Activated gamma-delta T cell treated with anti-CD3 and anti-CD28 coated beads, Interleukin-2, amount 50 U/mL, for 16 hours (primary cell): ENCODE measurements around the gene CCS.
"Not testable (repeated sequence)": the region's sequence is repeated elsewhere in the genome, so short reads cannot be mapped to it uniquely, and the experiment has no call there.

Source experiments
- DNase-seq: peaks from one replicate; pipeline ENCODE4 v3.0.0-alpha.2; 2020; ENCODE audit warnings: low read depth

Gene CCS

DNA sequence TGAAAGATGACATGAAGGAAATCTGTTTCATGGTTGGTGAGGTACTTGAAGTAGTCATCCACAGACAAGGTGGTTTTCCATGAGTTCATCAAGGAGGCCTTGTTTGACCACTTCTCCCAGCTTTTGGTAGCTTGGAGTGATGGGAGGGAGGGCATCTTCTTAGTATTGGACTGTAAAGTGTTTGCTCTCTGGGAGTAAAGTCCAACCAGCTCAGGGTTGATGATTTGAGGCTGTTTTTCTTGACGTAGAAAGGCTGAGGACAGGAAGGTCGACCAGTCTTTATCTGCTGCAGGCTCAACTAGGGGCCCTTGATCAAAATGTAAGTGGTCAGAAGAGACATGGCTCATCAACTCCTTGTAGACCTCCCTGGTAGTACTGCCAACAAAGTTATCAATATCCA is 1.8 kb upstream of the CCS start:
- DNase-seq = no peak

DNA sequence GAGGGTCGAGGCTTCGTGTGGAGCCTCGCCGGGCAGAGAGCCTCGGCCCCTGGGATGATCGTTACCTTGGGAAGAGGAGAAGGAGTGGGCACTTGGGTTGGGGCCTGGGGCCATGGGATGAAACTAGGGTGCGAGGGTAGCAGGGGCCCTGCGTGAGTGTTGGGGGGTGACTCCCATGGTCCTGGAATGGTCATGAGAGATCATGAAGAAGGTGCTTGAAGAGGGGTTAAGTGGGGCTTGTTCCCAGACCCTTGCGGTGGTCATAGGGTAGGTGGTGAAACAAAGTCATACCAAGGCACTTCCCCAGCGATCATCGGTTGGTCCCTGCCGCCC is 284 bp downstream of the CCS start:
- DNase-seq = no peak

DNA sequence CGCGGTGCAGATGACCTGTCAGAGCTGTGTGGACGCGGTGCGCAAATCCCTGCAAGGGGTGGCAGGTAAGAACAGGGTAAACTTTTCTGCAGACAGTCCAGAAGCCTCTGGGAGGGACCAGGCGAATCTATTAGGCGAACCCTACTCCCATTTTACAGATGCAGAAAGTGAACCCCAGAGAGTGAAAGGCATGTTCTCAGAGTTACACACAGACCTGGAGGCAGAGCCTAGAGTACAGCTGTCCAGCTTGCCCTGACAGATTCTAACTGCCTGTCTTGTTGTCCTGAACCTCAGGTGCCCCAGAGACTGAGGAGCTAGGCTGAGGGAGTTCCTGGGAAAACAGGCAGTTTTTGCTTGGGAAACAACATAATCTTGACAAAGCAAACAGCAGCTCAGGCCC is 665 bp downstream of the CCS start:
- DNase-seq = no peak

DNA sequence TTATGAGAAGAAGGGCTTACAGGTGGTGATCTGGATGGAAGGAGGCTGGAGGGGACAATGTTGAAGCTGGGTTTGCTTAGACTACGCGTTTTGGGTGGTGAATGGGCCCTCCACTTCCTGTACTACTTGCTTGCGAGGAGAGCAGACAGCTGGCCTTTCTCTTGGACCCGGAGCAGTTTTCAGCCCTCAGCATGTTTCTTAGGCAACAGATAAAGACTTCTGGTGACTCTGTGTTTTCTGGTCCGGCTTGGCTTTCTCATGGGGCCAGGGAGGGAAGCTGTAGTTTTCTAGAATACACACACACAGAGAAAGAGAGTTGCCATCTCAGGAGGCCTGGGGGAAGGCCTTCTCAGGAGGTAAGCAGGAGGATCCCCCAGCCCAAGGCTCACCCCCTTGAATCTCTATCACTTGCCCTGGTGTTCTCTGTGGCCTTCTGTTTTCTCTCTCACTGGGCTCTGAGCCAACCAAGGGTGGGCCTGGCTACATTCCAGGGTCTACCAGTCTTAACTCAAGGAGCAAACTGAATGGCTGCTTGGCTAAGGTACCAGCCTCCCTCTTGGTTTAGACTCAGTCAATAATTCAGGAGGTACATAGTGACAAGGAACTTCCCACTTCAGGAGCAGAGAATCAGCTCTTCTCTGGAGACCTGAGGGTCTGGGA is 2.4 kb downstream of the CCS start:
- no peak for DNase-seq

DNA sequence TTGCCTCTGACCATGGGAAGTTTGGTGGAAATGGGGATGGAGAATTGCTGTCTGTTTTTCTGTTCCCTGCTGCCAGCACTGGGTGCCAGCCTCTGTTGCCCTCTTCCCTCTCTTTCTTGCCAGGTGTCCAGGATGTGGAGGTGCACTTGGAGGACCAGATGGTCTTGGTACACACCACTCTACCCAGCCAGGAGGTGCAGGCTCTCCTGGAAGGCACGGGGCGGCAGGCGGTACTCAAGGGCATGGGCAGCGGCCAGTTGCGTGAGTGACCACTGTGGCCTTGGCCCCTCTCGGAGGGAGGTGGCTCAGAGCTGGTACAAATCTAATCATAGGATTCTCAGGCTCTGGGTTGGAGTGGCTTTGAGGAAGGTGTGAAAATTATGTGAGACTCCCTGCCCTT is 6.0 kb downstream of the CCS start:
- no peak for DNase-seq

DNA sequence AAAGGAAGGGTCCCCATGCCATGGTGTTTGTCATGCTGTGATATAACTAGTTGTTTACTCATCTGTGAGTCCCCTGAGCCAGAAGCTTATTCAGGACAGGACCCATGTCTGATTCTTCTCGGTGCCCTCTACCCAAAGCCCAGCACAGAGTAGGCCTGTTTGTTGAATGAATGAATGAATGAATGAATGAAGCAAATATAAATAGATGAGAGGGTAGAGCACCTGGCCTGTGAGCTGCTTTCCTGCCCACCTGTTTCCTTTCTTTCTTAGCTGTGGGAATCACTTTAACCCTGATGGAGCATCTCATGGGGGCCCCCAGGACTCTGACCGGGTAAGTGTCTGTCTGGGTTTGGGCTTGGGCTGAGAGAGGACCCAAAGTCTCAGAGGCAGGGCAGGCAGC is 7.2 kb downstream of the CCS start:
- DNase-seq = no peak

DNA sequence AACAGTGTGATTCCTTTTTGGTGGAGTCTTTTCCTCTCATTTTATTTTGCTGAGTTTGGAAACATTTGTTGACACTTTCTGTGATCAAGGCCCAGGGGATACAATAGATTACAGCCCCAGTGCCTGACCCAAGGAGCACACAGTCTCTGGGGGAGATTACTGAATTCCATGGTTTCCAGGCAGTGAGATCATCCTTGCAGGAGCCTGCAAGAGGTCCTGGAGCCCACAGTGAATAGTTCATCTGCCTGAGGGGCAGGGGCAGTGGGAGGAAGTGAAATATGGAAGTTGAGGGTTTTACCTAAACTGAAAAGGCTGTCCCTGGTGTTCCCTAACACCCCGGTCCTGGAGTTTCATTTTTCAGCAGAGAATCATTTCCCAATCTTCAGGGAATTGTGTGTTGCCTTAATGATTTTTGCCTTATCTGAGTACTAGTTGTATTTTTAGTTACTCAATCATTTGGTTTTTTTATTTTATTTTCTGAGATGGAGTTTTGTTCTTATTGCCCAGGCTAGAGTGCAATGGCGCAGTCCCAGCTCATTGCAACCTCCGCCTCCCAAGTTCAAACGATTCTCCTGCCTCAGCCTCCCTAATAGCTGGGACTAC is 7.7 kb downstream of the CCS start:
- DNase-seq = no peak

DNA sequence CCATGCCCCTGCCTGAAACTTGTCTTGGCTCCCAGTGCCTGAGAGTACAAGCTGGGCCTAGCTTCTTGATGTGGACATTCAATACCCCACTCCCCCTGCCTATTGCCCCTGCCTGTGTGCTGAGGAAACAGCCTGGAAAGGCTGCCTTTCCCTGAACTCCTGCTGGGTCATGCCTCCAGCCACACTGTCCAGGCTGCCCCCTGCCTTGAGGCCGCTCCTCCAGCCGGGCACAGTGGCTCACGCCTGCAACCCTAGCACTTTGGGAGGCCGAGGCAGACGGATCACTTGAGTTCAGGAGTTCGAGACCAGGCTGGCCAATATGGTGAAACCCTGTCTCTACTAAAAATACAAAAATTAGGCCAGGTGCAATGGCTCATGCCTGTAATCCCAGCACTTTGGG is 10.1 kb downstream of the CCS start:
- DNase-seq = no peak

DNA sequence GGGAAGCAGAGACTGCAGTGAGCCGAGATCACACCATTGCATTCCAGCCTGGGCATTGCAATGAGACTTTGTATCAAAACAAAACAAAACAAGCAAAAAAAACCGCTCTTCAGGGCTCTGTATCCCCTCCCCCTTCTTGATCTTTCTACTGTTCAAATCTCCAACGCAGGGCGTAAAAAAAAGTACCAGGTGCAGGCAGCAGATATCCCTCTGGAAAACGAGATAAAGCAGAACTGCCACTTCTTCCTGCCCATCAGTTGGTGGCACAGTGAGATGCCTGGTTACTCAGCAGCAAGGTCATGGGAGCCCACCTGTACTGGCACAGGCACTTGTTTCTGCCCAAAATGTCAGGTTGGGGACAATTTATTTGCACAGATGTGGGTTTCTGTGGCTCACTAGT is 11.2 kb downstream of the CCS start:
- DNase-seq = no peak

DNA sequence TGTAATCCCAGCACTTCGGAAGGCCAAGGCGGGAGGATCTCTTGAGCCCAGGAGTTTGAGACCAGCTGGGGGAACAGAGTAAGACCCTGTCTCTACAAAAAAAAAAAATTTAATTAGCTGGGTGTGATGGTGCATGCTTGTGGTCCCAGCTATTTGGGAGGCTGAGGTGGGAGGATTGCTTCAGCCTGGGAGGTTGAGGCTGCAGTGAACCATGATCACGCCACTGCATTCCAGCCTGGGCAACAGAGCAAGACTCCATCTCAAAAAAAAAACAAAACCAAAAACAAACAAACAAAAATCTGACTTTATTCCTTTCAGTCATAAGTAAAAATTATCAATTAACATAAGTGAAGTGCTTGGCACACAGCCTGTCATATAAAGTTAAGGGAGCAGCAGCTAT is 13.6 kb downstream of the CCS start:
- not testable (repeated sequence) for DNase-seq

DNA sequence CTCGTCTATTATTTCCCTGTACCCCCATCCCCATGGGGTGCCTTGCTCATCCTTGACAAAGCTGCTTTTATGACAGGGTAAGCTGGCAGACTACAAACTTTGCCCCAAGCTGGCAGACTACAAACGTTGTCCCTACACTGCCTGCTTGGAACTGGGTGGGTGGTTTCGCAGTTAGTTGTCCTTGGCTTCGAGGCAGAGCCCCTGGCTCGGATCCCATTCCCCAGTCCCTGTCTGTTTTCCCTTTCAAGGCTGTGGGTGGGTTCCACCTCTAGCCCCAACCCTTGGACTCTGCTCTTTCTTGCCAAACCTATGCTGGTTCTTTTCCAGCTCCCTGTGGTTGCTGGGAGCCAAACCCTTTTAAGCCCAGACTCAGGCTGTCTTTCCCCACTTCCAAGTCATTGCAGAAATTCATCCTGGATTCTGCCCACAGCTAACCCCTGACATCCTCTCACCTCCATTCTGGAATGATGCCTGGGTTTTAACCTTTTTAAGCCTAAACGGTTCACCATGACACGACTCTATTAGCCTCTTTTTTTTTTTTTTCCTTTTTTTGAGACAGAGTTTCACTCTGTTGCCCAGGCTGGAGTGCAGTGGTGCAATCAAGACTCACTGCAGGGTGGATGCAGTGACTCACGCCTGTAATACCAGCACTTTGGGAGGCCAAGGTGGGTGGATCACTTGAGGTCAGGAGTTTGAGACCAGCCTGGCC is 14.3 kb downstream of the CCS start:
- no peak for DNase-seq

DNA sequence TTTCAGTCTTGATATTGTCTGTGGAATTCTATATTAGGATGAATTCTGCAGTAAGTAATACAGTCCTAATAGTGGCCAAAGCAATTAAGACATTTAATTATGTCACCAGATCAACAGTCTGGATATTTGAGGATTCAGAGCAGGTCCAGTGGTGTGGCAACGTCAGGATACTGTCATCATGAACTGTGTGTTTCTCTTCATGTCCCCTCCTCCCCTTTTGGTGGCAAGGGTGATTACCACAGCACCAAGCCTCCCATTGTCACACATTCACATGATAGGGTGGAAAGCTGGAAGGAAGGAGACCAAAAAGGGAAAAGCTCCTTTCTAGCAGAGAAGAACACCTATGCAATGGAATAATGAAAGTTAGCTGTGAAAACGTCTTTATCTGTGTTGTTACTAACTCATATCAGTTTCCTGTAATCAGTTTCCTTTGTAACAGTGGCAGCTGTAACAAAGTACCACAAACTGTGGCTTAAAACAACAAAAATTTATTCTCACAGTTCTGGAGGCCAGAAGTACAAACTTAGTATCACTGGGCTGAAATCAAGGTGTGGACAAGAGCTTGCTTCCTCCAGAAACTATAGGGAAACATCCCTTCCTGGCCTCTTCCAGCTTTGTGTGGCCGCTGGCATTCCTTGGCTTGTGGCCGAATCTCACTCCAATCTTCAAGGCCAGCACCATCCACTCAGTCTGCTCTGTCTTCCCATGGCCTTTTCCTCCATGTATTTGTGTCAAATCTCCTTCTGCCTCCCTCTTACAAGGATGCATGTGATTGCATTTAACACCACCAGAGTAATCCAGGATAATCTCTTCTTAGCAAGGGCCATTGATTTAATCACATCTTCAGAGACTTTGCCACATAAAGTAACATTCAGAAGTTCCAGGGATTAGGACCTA is 17.0 kb downstream of the CCS start:
- DNase-seq = no peak

GRCh38 chr11:66612458-66612857 is 19.5 kb downstream of the CCS start:
- no peak for DNase-seq

- no peak for DNase-seq
Measured at GRCh38 chr11:66614073-66614472, 21.1 kb downstream of the CCS start.

GRCh38 chr11:66616379-66617154 is 23.6 kb downstream of the CCS start, which contains the start of gene RBM14:
RBM14 (plus strand) TSS chr11:66616630; CDS start chr11:66616721, 91 bp downstream.
- DNase-seq = peak; percentile 97

DNA sequence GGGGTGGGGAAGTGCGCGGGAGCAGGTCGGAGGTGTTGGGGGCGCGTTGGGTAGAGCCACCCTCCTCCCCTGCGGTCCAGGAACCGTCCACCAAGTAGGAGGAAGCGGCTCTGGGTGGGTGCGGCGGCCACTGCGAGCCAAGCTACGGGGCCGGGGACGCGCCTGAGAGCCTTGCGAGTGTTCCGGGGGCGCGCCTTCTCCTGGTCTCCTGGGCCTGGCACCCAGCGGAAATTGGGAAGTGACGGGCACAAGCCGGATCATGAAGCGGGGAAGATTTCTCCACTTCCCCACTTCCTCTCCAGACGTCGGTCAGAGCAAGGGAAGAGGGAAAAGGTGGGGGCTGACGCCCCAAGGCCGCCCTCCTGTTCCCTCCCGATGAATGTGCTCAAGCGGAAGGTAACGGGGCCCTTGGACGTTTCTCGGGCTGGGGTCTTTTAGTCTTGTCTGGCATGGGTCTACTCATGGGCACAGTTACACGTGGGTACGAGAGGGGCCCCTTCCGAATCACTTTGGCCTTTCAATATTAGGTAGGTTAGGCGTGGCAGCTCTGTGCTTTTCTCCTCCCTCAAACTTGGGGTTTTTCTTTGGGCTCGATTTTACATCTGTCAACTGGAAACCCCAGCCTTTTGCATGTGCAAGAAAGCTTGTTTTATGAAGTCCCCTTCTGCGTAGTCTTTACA is 24.3 kb downstream of the CCS start:
- DNase-seq = no peak

DNA sequence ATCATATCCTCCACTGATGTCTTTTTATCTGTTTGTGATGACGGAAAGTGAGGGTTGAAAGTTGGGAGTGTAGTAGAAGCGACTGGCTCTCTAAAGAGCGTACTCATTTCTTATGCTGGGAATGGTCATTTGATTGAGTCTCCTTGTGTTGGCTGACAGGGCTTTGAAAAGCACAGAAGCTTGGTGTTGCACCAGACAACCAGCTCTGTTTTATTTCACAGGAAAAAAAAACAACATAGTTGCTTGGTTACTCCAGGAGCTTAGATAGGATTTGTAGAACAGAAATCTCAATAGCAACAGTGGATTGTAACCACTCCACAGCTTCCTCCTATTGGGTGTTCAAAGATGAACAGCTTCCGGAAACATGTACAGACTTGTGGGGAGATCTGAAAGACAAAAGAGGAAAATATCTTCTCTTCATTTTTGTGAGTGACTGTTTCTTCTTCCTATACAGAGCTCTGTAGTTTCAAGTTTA is 26.1 kb downstream of the CCS start:
- DNase-seq = no peak

DNA sequence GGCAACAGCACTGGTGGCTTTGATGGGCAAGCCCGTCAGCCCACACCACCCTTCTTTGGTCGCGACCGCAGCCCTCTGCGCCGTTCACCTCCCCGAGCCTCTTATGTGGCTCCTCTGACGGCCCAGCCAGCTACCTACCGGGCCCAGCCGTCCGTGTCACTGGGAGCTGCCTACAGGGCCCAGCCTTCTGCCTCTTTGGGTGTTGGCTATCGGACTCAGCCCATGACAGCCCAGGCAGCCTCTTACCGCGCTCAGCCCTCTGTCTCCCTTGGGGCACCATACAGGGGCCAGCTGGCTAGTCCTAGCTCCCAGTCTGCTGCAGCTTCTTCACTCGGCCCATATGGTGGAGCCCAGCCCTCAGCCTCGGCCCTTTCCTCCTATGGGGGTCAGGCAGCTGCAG is 31.5 kb downstream of the CCS start:
- no peak for DNase-seq

DNA sequence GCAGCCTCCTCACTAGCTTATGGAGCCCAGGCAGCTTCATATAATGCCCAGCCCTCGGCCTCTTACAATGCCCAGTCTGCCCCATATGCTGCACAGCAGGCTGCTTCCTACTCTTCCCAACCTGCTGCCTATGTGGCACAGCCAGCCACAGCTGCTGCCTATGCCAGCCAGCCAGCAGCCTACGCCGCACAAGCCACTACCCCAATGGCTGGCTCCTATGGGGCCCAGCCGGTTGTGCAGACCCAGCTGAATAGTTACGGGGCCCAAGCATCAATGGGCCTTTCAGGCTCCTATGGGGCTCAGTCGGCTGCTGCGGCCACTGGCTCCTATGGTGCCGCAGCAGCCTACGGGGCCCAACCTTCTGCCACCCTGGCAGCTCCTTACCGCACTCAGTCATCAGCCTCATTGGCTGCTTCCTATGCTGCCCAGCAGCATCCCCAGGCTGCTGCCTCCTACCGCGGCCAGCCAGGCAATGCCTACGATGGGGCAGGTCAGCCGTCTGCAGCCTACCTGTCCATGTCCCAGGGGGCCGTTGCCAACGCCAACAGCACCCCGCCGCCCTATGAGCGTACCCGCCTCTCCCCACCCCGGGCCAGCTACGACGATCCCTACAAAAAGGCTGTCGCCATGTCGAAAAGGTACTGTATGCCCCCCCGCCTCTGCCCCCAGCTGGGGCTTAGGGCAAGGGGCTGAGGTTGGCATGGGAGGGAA is 32.2 kb downstream of the CCS start:
- DNase-seq = no peak

- DNase-seq = no peak
Measured at GRCh38 chr11:66625752-66626149, 32.8 kb downstream of the CCS start.
